ENCODE measurements around the gene UXS1. TPM values are rescaled to one million over a fixed set of nuclear protein-coding genes. Genes with fewer than 3 reads are reported as not detected.

Gene UXS1
- total RNA-seq, 1 experiment from 2014 or later = 44.7 TPM

DNA sequence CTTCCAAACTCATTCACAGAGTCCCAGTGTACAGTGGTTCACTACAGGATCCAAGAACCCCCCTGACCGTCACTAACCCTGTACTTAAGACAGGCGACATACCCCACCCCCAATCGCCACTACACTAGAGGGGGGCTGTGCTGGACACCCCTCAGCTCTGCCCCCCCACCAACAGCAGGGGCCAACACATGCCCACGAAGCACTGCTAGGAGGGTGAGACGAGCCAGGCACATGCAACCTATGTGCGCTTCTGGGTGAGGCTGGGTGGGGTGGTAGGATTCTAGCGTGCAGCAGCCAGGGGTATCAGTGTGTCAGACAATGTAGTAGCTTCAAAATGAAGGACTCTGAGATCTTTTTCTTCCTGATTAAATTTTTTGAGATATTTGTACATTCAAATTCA lies 67.8 kb downstream of the UXS1 start (continued):
- TF ChIP-seq SMAD3 (CRISPR knock-in tag; IDR thresholded peaks at IDR 0.05; ENCODE audit: borderline replicate concordance) (no peak), ELF4 (CRISPR knock-in tag; IDR thresholded peaks at IDR 0.05; ENCODE audit: low read depth) (no peak), ZNF263 (CRISPR knock-in tag; IDR thresholded peaks at IDR 0.05; ENCODE audit: low read depth) (no peak), NR2C2 (CRISPR knock-in tag; IDR thresholded peaks at IDR 0.05) (no peak), ESRRA (CRISPR knock-in tag; IDR thresholded peaks at IDR 0.05; ENCODE audit: borderline replicate concordance) (no peak), GTF2I (CRISPR knock-in tag; conservative IDR thresholded peaks at IDR 0.05) (no peak), CBFB (CRISPR knock-in tag; IDR thresholded peaks at IDR 0.05; ENCODE audit: low read depth) (no peak)
- TF ChIP-seq, protein P1, sequence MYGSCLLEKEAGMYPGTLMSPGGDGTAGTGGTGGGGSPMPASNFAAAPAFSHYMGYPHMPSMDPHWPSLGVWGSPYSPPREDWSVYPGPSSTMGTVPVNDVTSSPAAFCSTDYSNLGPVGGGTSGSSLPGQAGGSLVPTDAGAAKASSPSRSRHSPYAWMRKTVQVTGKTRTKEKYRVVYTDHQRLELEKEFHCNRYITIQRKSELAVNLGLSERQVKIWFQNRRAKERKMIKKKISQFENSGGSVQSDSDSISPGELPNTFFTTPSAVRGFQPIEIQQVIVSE (CRISPR knock-in tag; IDR thresholded peaks at IDR 0.05; ENCODE audit: borderline replicate concordance) = no peak
- TF ChIP-seq, protein P2, sequence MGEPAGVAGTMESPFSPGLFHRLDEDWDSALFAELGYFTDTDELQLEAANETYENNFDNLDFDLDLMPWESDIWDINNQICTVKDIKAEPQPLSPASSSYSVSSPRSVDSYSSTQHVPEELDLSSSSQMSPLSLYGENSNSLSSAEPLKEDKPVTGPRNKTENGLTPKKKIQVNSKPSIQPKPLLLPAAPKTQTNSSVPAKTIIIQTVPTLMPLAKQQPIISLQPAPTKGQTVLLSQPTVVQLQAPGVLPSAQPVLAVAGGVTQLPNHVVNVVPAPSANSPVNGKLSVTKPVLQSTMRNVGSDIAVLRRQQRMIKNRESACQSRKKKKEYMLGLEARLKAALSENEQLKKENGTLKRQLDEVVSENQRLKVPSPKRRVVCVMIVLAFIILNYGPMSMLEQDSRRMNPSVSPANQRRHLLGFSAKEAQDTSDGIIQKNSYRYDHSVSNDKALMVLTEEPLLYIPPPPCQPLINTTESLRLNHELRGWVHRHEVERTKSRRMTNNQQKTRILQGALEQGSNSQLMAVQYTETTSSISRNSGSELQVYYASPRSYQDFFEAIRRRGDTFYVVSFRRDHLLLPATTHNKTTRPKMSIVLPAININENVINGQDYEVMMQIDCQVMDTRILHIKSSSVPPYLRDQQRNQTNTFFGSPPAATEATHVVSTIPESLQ (CRISPR knock-in tag; IDR thresholded peaks at IDR 0.05) = no peak

GRCh38 chr2:106124905-106125549 lies 69.1 kb downstream of the UXS1 start:
- H3K27me3 Mint-ChIP-seq (ENCODE audit: low read depth) = no peaks in the 10 kb centered on the region
- DNase-seq (ENCODE audit: low spot score) (no peak), ATAC-seq (no peak)
- ChIA-PET POLR2A (no interaction called here), CTCF (interaction anchor here (1.4 kb wide), 1 partner anchor 20 kb away, joined by 4 read pairs; no protein-coding TSS in a partner anchor)
- peaks cover 7% of the 10 kb centered on the region for H3K4me1 Mint-ChIP-seq
- no peaks in the 10 kb centered on the region for H3K9me3 Mint-ChIP-seq
- TF ChIP-seq GABPB1 (CRISPR knock-in tag; IDR thresholded peaks at IDR 0.05) (peak; percentile 8; the same call in 1 of the 2 replicates), ETV6 (CRISPR knock-in tag; IDR thresholded peaks at IDR 0.05) (no peak), CREB1 (CRISPR knock-in tag; IDR thresholded peaks at IDR 0.05) (no peak)
- peaks cover 48% of the 10 kb centered on the region for H3K36me3 Mint-ChIP-seq
- H3K27ac Mint-ChIP-seq = no peak overlapping the region; the same call in 1 of the 2 replicates
- no peak overlapping the region for H3K4me3 Mint-ChIP-seq

DNA sequence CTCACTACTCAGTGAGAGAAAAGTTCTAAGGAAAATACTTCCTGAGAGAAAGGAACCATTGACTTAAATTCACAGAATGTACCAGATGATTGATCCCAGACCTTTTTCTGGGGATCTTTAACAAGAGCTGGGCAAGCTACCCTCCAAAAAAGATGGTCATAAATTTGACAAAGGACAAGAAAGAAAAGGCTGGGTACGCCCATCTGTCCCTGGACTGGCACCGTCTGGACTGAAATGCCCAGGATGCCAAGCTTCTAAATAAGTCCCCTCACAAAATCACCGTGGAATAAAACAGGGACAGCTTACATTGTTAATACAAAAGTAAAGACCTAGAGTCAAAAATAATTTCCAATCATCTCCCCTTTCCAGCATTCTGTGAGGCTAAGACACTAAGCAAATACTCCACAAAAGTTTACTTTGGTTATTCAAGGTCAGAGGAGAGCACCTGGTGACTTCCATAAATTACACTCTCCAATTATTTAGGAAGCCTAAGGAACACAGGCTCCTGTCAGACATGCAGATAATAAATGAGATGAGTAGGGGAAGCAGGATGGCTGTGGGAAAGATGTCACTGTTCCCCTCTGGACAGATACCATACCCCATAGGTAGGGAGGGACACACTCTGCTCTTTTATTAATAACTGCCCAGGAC lies 69.9 kb downstream of the UXS1 start:
- POLR2A ChIA-PET = interaction anchor here (0.6 kb wide), 1 partner anchor 25 kb away, joined by 3 read pairs; no protein-coding TSS in a partner anchor
- Mint-ChIP-seq H3K27ac (no peak overlapping the region), H3K27me3 (ENCODE audit: low read depth) (no peaks in the 10 kb centered on the region), H3K4me3 (no peak overlapping the region), H3K4me1 (peaks cover 8% of the 10 kb centered on the region), H3K36me3 (peaks cover 45% of the 10 kb centered on the region), H3K9me3 (no peaks in the 10 kb centered on the region)
- DNase-seq (ENCODE audit: low spot score) (no peak), ATAC-seq (no peak)
- TF ChIP-seq EMX1 (CRISPR knock-in tag; IDR thresholded peaks at IDR 0.05) = no peak
- TF ChIP-seq GRHL2 (CRISPR knock-in tag; IDR thresholded peaks at IDR 0.05; ENCODE audit: insufficient replicate concordance, severe bottlenecking) = no peak
- CTCF ChIA-PET = no interaction called here

DNA sequence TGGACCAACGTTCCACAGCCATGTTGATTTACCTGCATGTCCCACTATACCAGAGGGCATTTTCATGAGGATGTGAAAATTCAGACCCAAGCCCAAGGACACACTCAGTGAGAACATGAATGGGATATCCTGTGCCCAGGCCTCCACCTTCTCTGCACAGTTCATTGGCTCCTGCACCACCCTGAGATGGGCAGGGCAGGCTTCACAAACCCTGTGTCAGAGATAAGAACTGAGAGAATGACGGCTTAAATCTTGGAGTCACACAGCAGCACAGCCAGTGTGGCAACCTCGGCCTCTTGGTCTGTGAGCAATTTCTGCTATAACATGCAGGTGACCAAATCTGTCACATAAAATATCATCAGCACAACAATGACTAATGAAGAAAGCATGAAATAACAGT lies 71.9 kb downstream of the UXS1 start:
- Mint-ChIP-seq H3K36me3 (peaks cover 30% of the 10 kb centered on the region), H3K4me3 (no peak overlapping the region), H3K4me1 (peaks cover 23% of the 10 kb centered on the region), H3K9me3 (no peaks in the 10 kb centered on the region), H3K27ac (no peak overlapping the region), H3K27me3 (ENCODE audit: low read depth) (no peaks in the 10 kb centered on the region)
- ChIA-PET POLR2A (no interaction called here), CTCF (no interaction called here)
- no peak for DNase-seq (ENCODE audit: low spot score)
- no peak for ATAC-seq
- TF ChIP-seq, protein P3, sequence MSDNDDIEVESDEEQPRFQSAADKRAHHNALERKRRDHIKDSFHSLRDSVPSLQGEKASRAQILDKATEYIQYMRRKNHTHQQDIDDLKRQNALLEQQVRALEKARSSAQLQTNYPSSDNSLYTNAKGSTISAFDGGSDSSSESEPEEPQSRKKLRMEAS (CRISPR knock-in tag; IDR thresholded peaks at IDR 0.05) = no peak
- TF ChIP-seq FOXK1 (CRISPR knock-in tag; IDR thresholded peaks at IDR 0.05) = no peak
- TF ChIP-seq, protein P4, sequence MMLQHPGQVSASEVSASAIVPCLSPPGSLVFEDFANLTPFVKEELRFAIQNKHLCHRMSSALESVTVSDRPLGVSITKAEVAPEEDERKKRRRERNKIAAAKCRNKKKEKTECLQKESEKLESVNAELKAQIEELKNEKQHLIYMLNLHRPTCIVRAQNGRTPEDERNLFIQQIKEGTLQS (CRISPR knock-in tag; conservative IDR thresholded peaks at IDR 0.05) = no peak
- no peak for TF ChIP-seq SOX15 (CRISPR knock-in tag; IDR thresholded peaks at IDR 0.05)
- no peak for TF ChIP-seq ZNF138 (CRISPR knock-in tag; conservative IDR thresholded peaks at IDR 0.05)
- no peak for TF ChIP-seq FOXJ3 (CRISPR knock-in tag; IDR thresholded peaks at IDR 0.05; ENCODE audit: borderline replicate concordance)
- TF ChIP-seq, protein P5, sequence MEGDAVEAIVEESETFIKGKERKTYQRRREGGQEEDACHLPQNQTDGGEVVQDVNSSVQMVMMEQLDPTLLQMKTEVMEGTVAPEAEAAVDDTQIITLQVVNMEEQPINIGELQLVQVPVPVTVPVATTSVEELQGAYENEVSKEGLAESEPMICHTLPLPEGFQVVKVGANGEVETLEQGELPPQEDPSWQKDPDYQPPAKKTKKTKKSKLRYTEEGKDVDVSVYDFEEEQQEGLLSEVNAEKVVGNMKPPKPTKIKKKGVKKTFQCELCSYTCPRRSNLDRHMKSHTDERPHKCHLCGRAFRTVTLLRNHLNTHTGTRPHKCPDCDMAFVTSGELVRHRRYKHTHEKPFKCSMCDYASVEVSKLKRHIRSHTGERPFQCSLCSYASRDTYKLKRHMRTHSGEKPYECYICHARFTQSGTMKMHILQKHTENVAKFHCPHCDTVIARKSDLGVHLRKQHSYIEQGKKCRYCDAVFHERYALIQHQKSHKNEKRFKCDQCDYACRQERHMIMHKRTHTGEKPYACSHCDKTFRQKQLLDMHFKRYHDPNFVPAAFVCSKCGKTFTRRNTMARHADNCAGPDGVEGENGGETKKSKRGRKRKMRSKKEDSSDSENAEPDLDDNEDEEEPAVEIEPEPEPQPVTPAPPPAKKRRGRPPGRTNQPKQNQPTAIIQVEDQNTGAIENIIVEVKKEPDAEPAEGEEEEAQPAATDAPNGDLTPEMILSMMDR (IDR thresholded peaks at IDR 0.05) = no peak
- TF ChIP-seq MYBL2 (CRISPR knock-in tag; IDR thresholded peaks at IDR 0.05) = no peak
- TF ChIP-seq CBFB (CRISPR knock-in tag; IDR thresholded peaks at IDR 0.05; ENCODE audit: low read depth) = no peak
- TF ChIP-seq ZNF396 (CRISPR knock-in tag; IDR thresholded peaks at IDR 0.05; ENCODE audit: borderline replicate concordance) = no peak
- TF ChIP-seq, protein P6, sequence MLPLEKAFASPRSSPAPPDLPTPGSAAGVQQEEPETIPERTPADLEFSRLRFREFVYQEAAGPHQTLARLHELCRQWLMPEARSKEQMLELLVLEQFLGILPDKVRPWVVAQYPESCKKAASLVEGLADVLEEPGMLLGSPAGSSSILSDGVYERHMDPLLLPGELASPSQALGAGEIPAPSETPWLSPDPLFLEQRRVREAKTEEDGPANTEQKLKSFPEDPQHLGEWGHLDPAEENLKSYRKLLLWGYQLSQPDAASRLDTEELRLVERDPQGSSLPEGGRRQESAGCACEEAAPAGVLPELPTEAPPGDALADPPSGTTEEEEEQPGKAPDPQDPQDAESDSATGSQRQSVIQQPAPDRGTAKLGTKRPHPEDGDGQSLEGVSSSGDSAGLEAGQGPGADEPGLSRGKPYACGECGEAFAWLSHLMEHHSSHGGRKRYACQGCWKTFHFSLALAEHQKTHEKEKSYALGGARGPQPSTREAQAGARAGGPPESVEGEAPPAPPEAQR (CRISPR knock-in tag; IDR thresholded peaks at IDR 0.05) = no peak

Measured in WTC11 (cell line).